Dermis microvascular lymphatic vessel endothelial cell (primary cell): ENCODE data around the gene SSU72. TPM values are rescaled to one million over a fixed set of nuclear protein-coding genes. Genes with fewer than 3 reads are reported as not detected.
"Not testable (repeated sequence)": the region's sequence is repeated elsewhere in the genome, so short reads cannot be mapped to it uniquely, and the experiment has no call there.

Source experiments
- DNase-seq, 2 donors: peaks; one replicate each; pipeline versions ENCODE4 v3.0.0 to v3.0.0-alpha.2; 2010; ENCODE audit warnings: low read depth in 2 of 2
- total RNA-seq: library from RNA; depleted of rRNA; stranded (reverse); fragments of >200 nt; gene quantifications from 2 replicates; pipeline ENCODE4 v1.2.1, GENCODE V29; 2014

Gene SSU72
- total RNA-seq, 1 donor from 2014 or later, result 48.9 TPM

DNA sequence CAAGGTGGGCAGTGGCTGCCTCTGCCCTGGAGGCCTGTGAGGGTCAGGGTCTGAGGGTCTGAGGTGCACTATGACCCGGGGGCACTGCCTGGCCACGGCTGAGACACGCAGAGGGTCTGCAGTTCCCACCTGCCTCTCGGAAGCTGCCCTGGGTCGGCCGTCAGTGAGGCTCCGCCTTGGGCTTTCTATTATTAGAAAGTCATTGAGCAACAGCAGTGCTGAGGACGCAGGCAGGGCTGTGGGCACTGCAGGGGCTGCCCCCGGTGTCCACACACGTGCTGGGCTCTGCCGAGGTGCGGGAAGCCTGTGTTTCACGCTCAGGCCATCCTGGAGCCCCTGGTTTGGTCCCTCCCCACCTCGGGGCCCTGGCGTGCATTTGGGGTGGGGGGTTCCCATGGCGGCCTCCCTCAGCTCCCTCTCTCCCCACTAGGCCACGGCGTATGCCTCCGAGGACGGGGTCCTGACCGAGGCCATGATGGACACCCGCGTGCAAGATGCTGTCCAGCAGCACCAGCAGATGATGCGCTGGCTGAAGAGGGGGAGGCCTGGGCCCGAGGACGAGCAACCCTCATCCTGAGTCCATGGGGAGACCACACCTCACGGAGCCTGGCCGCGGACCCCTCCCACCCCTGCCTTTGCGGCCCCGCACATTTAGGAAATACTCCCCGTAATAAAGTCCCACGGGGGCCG is 65.7 kb downstream of the SSU72 start:
- DNase-seq, result not testable (repeated sequence)

DNA sequence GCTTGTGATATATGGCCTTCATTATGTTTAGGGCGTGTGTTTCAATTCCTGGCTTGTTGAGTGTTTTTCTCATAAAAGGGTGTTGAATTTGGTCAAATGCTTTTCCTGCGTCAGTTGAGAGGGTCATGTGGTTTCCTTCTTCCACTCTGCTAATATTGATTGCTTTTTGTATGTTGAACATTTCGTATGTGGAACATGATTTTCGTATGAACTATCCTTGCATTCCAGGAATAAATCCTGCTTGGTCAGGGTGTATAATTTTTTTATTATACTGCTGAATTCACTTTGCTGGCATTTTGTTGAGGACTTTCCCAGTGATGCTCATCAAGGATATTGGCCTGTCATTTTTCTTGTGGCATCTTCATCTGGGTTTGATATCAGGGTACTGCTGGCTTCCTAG is 67.4 kb downstream of the SSU72 start:
- no peak for DNase-seq

DNA sequence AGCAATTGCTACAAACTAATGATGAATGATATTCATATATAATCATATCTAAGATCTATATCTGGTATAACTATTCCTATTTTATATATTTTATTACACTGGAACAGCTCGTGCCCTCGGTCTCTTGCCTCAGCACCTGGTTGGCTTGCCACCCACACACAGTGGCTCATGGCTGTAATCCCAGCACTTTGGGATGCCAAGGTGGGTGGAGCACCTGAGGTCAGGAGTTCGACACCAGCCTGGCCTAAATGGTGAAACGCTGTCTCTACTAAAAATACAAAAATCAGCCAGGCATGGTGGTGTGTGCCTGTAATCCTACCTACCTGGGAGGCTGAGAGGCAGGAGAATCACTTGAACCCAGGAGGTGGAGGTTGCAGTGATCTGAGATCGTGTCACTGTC is 68.9 kb downstream of the SSU72 start:
- not testable (repeated sequence) for DNase-seq

DNA sequence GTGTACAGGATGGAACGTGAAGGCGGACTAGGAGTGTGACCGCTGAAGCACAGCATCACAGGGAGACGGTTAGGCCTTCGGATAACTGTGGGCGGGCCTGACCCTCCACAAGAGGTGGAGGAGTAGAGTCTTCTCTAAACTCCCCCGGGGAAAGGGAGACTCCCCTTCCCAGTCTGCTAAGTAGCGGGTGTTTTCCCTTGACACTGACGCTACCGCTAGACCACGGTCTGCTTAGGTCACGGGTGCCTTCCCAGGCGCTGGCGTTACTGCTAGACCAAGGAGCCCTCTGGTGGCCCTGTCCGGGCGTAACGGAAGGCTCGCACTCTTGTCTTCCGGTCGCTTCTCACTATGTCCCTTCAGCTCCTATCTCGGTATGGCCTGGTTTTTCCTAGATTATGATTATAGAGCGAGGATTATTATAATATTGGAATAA is 69.3 kb downstream of the SSU72 start:
- not testable (repeated sequence) for DNase-seq

DNA sequence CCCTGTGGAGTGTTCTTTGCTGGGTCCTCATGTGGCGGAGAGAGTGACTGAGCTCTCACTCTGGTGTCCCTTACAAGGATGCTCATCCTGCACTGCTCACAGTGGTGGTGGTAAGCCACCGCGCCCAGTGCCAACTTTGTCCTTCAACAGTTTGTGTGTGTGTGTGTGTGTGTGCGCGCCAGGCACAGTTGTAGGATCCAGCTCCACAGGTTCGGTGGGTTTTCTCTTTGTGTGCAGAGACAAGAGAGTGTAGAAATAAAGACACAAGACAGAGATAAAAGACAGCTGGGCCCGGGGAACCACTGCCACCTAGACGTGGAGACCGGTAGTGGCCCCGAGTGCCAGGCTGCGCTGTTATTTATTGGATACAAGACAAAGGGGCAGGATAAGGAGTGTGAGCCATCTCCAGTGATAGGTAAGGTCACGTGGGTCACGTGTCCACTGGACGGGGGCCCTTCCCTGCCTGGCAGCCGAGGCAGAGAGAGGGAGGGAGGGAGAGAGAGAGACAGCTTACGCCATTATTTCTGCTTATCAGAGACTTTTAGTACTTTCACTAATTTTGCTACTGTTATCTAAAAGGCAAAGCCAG is 69.8 kb downstream of the SSU72 start:
- DNase-seq, result peak in 1 of 2 donors; percentile 65

DNA sequence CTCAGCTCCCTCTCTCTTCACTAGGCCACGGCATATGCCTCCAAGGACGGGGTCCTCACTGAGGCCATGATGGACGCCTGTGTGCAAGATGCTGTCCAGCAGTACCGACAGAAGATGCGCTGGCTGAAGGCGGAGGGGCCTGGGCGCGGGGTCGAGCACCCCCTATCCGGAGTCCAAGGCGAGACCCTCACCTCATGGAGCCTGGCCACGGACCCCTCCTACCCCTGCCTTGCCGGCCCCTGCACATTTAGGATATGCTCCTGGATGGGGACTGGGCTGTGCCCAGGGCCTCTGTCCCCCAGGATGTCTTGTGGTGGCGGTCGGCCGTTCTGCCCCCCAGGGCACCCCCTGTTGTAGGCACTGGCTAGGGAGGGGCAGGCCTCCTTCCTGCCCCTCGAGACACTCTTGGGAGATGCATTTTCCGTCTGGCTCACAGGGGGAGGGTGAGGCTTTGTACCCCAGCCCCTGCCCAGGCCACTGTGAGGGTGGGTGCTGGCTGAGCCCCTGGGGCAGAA is 79.1 kb downstream of the SSU72 start:
- DNase-seq, result not testable (repeated sequence)

DNA sequence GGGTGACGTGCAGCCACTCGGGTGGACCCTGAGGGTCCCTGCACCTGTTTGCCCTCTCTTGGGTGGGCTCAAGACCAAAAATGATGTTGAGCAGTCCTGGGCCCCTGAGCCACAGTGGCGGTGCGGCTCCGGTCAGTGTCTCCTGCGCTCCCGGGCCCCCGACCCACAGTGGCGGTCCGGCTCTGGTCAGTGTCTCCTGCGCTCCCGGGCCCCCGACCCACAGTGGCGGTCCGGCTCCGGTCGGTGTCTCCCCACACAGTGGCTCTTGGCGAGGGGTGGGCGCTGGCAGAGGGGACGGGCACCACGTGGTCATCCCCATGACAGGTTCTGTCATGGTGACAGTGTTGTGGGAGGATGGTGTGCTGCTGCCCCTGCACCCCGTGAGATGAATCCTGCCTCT is 80.4 kb downstream of the SSU72 start:
- not testable (repeated sequence) for DNase-seq

Other genes with a start within 250 kb of the SSU72 start
- under 0.01 and 0.25 TPM in 2 replicates for gene TAS1R3, start 243.6 kb downstream of the SSU72 start, total RNA-seq
- 32.6 and 37.2 TPM in 2 replicates for gene DVL1, start 225.4 kb downstream of the SSU72 start, total RNA-seq
- gene MXRA8, start 216.3 kb downstream of the SSU72 start, total RNA-seq, result 0.25 TPM in 1 of 2 replicates, not detected in the other
- gene AURKAIP1, start 199.7 kb downstream of the SSU72 start, total RNA-seq, result 75.2 and 83.3 TPM in 2 replicates
- 44.2 and 73.3 TPM in 2 replicates for gene CCNL2, start 175.5 kb downstream of the SSU72 start, total RNA-seq
- gene MRPL20, start 167.6 kb downstream of the SSU72 start, total RNA-seq, result 88.1 and 95.9 TPM in 2 replicates
- 0.25 and 0.26 TPM in 2 replicates for gene ANKRD65, start 153.6 kb downstream of the SSU72 start, total RNA-seq
- gene VWA1, start 139.2 kb downstream of the SSU72 start, total RNA-seq, result 6.9 and 7.7 TPM in 2 replicates
- gene ATAD3C, start 125.2 kb downstream of the SSU72 start, total RNA-seq, result 0.39 and 0.89 TPM in 2 replicates
- 13.3 and 16.6 TPM in 2 replicates for gene ATAD3B, start 103.1 kb downstream of the SSU72 start, total RNA-seq
- gene ATAD3A, start 62.7 kb downstream of the SSU72 start, total RNA-seq, result 25.0 and 27.4 TPM in 2 replicates
- gene TMEM240, start 34.2 kb downstream of the SSU72 start, total RNA-seq, result 1.0 and 1.4 TPM in 2 replicates
- 0.39 and 1.3 TPM in 2 replicates for gene FNDC10, start 25.3 kb upstream of the SSU72 start, total RNA-seq
- 21.4 and 40.1 TPM in 2 replicates for gene MIB2, start 40.6 kb upstream of the SSU72 start, total RNA-seq
- 0.25 TPM in 1 of 2 replicates, not detected in the other for gene MMP23B, start 57.3 kb upstream of the SSU72 start, total RNA-seq
- gene CDK11B, start 84.1 kb upstream of the SSU72 start, total RNA-seq, result 5.6 and 7.5 TPM in 2 replicates
- 15.7 and 32.0 TPM in 2 replicates for gene SLC35E2B, start 117.9 kb upstream of the SSU72 start, total RNA-seq
- 2.8 and 11.4 TPM in 2 replicates for gene CDK11A, start 149.5 kb upstream of the SSU72 start, total RNA-seq
- 33.1 and 37.8 TPM in 2 replicates for gene NADK, start 203.6 kb upstream of the SSU72 start, total RNA-seq